A549 (cell line): ENCODE data around the gene MLLT3.

Source experiments
- CBX2 ChIP-seq: fragments of 200-600 bp; sonication (generic); IDR thresholded peaks from 2 replicates; pipeline ENCODE4 v1.6.1; 2016; ENCODE audit warnings: low read depth, mild to moderate bottlenecking, borderline replicate concordance
- EP300 ChIP-seq, 2 experiments: fragments of >200 bp; sonication (Bioruptor Twin); formaldehyde crosslinking; IDR thresholded peaks; 2 replicates in 1 of 2; 3 replicates in 1 of 2; pipeline ENCODE4 v1.6.1; 2016 to 2017
- MYC ChIP-seq: IDR thresholded peaks from 2 replicates; pipeline ENCODE4 v1.6.1; 2012; ENCODE audit warnings: mild to moderate bottlenecking, inconsistent platforms, low read length, improper control_type of control experiment, borderline replicate concordance
- POLR2A ChIP-seq: IDR thresholded peaks from 2 replicates; pipeline ENCODE4 v1.6.1; 2012; ENCODE audit warnings: mild to moderate bottlenecking, low read length
- SMC3 ChIP-seq: fragments of >200 bp; sonication (Bioruptor Twin); formaldehyde crosslinking; IDR thresholded peaks from 3 replicates; pipeline ENCODE4 v1.6.1; 2018; ENCODE audit warnings: inconsistent platforms
- TP53 ChIP-seq: fragments of 250-450 bp; sonication (Bioruptor Pico); IDR thresholded peaks from 2 replicates; pipeline ENCODE4 v1.5.0; 2021; ENCODE audit warnings: mild to moderate bottlenecking, moderate library complexity
- TF ChIP-seq, protein P1 (sequence below): fragments of >200 bp; sonication (Bioruptor Twin); formaldehyde crosslinking; IDR thresholded peaks from 3 replicates; pipeline ENCODE4 v1.5.1; 2016
- TF ChIP-seq, protein P2 (sequence below): IDR thresholded peaks from 2 replicates; pipeline ENCODE4 v1.6.1; 2012; ENCODE audit warnings: low read depth, borderline replicate concordance

DNA sequence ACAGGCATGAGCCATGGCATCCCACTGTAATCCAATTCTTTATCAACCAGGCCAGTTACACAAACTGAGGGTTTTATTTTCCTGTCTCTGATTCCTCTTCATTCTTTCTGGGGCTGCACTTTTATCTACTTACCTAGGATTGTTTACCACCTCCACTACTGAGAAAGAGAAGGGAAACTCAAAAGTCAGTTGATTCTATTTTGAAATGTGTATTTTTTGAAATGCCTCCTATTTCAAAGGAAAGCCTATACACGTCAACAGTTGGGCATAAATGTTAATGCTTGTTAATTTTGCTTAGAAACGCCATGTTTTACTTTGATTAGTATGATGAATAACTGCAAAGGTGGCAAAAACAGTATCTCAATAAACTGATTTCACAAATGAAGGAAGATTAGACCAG lies 92.5 kb downstream of the MLLT3 start:
- TF ChIP-seq MYC, result no peak
- TF ChIP-seq, protein P1, sequence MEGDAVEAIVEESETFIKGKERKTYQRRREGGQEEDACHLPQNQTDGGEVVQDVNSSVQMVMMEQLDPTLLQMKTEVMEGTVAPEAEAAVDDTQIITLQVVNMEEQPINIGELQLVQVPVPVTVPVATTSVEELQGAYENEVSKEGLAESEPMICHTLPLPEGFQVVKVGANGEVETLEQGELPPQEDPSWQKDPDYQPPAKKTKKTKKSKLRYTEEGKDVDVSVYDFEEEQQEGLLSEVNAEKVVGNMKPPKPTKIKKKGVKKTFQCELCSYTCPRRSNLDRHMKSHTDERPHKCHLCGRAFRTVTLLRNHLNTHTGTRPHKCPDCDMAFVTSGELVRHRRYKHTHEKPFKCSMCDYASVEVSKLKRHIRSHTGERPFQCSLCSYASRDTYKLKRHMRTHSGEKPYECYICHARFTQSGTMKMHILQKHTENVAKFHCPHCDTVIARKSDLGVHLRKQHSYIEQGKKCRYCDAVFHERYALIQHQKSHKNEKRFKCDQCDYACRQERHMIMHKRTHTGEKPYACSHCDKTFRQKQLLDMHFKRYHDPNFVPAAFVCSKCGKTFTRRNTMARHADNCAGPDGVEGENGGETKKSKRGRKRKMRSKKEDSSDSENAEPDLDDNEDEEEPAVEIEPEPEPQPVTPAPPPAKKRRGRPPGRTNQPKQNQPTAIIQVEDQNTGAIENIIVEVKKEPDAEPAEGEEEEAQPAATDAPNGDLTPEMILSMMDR, result no peak
- TF ChIP-seq, protein P2, sequence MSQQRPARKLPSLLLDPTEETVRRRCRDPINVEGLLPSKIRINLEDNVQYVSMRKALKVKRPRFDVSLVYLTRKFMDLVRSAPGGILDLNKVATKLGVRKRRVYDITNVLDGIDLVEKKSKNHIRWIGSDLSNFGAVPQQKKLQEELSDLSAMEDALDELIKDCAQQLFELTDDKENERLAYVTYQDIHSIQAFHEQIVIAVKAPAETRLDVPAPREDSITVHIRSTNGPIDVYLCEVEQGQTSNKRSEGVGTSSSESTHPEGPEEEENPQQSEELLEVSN, result no peak
- no peak for TF ChIP-seq EP300 (IDR thresholded peaks at IDR 0.05)
- no peak for TF ChIP-seq TP53 (CRISPR knock-in tag)
- no peak for TF ChIP-seq SMC3
- TF ChIP-seq POLR2A, result no peak
- no peak for TF ChIP-seq CBX2
